Duodenal mucosa (tissue), 2 donors: ENCODE measurements around the gene MAP3K20.

ENCODE experiments used
- H3K27ac ChIP-seq: one replicate; pipeline ENCODE4 v1.7.0; 2013; ENCODE audit warnings: low read depth, low read length
- H3K27me3 ChIP-seq, 2 donors: one replicate each; pipeline ENCODE4 v1.7.0; 2013; ENCODE audit warnings: low read length in 2 of 2, control low read depth in 1 of 2; ENCODE audit not compliant: insufficient read depth in 2 of 2, control insufficient read depth in 1 of 2
- H3K36me3 ChIP-seq, 2 donors: one replicate each; pipeline ENCODE4 v1.7.0; 2013; ENCODE audit warnings: low read length in 2 of 2, control low read depth in 1 of 2; ENCODE audit not compliant: insufficient read depth in 2 of 2, control insufficient read depth in 1 of 2
- H3K4me1 ChIP-seq, 2 donors: one replicate each; pipeline ENCODE4 v1.7.0; 2013; ENCODE audit warnings: low read length in 2 of 2, control low read depth in 1 of 2; ENCODE audit not compliant: insufficient read depth in 2 of 2, control insufficient read depth in 1 of 2
- H3K4me3 ChIP-seq, 2 donors: one replicate each; pipeline ENCODE4 v1.7.0; 2013; ENCODE audit warnings: low read length in 2 of 2, low read depth in 1 of 2
- H3K9ac ChIP-seq, 2 donors: one replicate each; pipeline ENCODE4 v1.7.0; 2013; ENCODE audit warnings: low read length in 2 of 2, low read depth in 1 of 2
- H3K9me3 ChIP-seq, 2 donors: one replicate each; pipeline ENCODE4 v1.7.0; 2013; ENCODE audit warnings: low read length in 2 of 2, control low read depth in 1 of 2; ENCODE audit not compliant: control insufficient read depth in 1 of 2

MAP3K20 gene

GRCh38 chr2:173064151-173064805 is 11.4 kb upstream of the MAP3K20 start:
- no peaks in the 10 kb centered on the region for H3K36me3 ChIP-seq
- H3K9ac ChIP-seq = no peak overlapping the region
- H3K4me1 ChIP-seq = no peaks in the 10 kb centered on the region
- no peak overlapping the region for H3K27ac ChIP-seq
- no peak overlapping the region for H3K4me3 ChIP-seq
- no peaks in the 10 kb centered on the region for H3K9me3 ChIP-seq
- no peaks in the 10 kb centered on the region for H3K27me3 ChIP-seq

- H3K9me3 ChIP-seq = no peaks in the 10 kb centered on the region
- H3K27me3 ChIP-seq = no peaks in the 10 kb centered on the region
- H3K9ac ChIP-seq = no peak overlapping the region
- H3K4me1 ChIP-seq = no peaks in the 10 kb centered on the region
- H3K4me3 ChIP-seq = no peak overlapping the region
- H3K36me3 ChIP-seq = no peaks in the 10 kb centered on the region
- no peak overlapping the region for H3K27ac ChIP-seq
Observed at GRCh38 chr2:173066887-173067676, 8.6 kb upstream of the MAP3K20 start.

- Histone ChIP-seq H3K9ac (peak overlapping the region; percentile 43 to 71), H3K36me3 (no peaks in the 10 kb centered on the region), H3K27me3 (no peaks in the 10 kb centered on the region), H3K4me3 (peak overlapping the region; percentile 94), H3K4me1 (peaks cover 6 to 16% of the 10 kb centered on the region in 2 donors), H3K27ac (peak overlapping the region; percentile 77), H3K9me3 (no peaks in the 10 kb centered on the region)
Observed at GRCh38 chr2:173075056-173075780, 428 bp upstream of the MAP3K20 start.

- Histone ChIP-seq H3K9ac (peak overlapping the region; percentile 71 to 82), H3K27ac (peak overlapping the region; percentile 77), H3K27me3 (no peaks in the 10 kb centered on the region), H3K36me3 (no peaks in the 10 kb centered on the region), H3K9me3 (no peaks in the 10 kb centered on the region), H3K4me3 (peak overlapping the region; percentile 94), H3K4me1 (peaks cover 6 to 16% of the 10 kb centered on the region in 2 donors)
Observed at GRCh38 chr2:173076581-173077345, 1.1 kb downstream of the MAP3K20 start.

GRCh38 chr2:173077506-173078177 is 2.0 kb downstream of the MAP3K20 start:
- Histone ChIP-seq H3K27me3 (no peaks in the 10 kb centered on the region), H3K9me3 (no peaks in the 10 kb centered on the region), H3K27ac (no peak overlapping the region), H3K4me1 (peaks cover 6 to 16% of the 10 kb centered on the region in 2 donors), H3K36me3 (no peaks in the 10 kb centered on the region), H3K9ac (peak overlapping the region in 1 of 2 donors; percentile 71), H3K4me3 (peak overlapping the region; percentile 94)

- no peaks in the 10 kb centered on the region for H3K27me3 ChIP-seq
- H3K4me1 ChIP-seq = peaks cover 6 to 16% of the 10 kb centered on the region in 2 donors
- H3K27ac ChIP-seq = no peak overlapping the region
- H3K4me3 ChIP-seq = no peak overlapping the region
- no peaks in the 10 kb centered on the region for H3K36me3 ChIP-seq
- H3K9me3 ChIP-seq = no peaks in the 10 kb centered on the region
- no peak overlapping the region for H3K9ac ChIP-seq
Observed at GRCh38 chr2:173079141-173079540, 3.5 kb downstream of the MAP3K20 start.

- Histone ChIP-seq H3K27ac (no peak overlapping the region), H3K4me3 (no peak overlapping the region), H3K9me3 (no peaks in the 10 kb centered on the region), H3K9ac (no peak overlapping the region), H3K4me1 (peaks cover 6 to 16% of the 10 kb centered on the region in 2 donors), H3K36me3 (no peaks in the 10 kb centered on the region), H3K27me3 (no peaks in the 10 kb centered on the region)
Observed at GRCh38 chr2:173079973-173080860, 4.6 kb downstream of the MAP3K20 start.

GRCh38 chr2:173086518-173087213 is 11.0 kb downstream of the MAP3K20 start:
- Histone ChIP-seq H3K4me3 (no peak overlapping the region), H3K27ac (no peak overlapping the region), H3K36me3 (no peaks in the 10 kb centered on the region), H3K9me3 (no peaks in the 10 kb centered on the region), H3K4me1 (peaks cover 0 to 6% of the 10 kb centered on the region in 2 donors), H3K9ac (no peak overlapping the region), H3K27me3 (no peaks in the 10 kb centered on the region)
